ENCODE data around the gene UCK1. TPM values are rescaled to one million over a fixed set of nuclear protein-coding genes. Genes with fewer than 3 reads are reported as not detected.

Gene UCK1
- polyA plus RNA-seq, 3 donors = 15.9 to 19.9 (median 16.3) TPM

DNA sequence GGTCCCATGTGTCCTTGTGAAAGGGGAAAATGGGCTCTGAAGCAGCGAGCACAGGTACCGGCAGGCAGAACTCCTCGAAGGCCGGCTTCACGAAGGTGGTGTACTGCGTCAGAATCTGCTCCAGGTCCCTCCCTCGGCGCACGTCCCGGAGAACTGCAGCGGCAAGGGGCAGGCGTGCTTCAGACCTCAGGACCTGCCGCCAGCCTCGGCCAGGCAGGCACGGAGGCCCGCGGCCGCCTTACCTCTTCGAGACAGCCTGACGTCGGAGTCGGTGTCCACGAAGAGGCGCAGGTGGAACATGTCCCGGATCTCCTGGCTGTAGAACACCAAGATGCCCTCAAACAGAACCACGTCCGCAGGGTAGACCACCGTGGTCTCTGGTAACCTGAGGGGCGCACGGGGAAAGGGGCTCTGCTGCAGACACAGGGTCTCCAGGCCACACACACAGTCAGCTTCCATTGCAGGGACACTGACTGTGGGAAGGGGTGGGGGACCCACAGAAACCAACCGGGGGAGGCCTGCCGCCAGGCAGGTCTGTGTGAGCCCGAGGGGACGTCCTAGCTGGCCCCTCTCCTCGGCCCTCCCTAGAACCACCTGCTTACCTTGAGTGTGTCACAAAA is 2.1 kb downstream of the UCK1 start:
- H3K9me3 ChIP-seq (replicated peaks in 1 of 2; ENCODE audit: control insufficient read depth in 1 of 2, insufficient read depth in 1 of 2, low read length in 2 of 2) = no peaks in the 10 kb centered on the region
- peaks cover under 1 to 2% (median 2%) of the 10 kb centered on the region in 3 donors for H3K27me3 Mint-ChIP-seq (ENCODE audit: low read depth in 3 of 3)
- H3K4me3 Mint-ChIP-seq = no peak overlapping the region
- H4K20me1 ChIP-seq (ENCODE audit: insufficient read depth, low read length) = no peaks in the 10 kb centered on the region
- no peak overlapping the region for H2AFZ ChIP-seq (ENCODE audit: insufficient read depth, low read depth, low read length, poor library complexity, severe bottlenecking)
- no peaks in the 10 kb centered on the region for H3K9me3 Mint-ChIP-seq
- WGBS (ENCODE audit: insufficient coverage) = 98% methylated on average over 27 of the region's 35 CpGs
- TF ChIP-seq, protein P1, sequence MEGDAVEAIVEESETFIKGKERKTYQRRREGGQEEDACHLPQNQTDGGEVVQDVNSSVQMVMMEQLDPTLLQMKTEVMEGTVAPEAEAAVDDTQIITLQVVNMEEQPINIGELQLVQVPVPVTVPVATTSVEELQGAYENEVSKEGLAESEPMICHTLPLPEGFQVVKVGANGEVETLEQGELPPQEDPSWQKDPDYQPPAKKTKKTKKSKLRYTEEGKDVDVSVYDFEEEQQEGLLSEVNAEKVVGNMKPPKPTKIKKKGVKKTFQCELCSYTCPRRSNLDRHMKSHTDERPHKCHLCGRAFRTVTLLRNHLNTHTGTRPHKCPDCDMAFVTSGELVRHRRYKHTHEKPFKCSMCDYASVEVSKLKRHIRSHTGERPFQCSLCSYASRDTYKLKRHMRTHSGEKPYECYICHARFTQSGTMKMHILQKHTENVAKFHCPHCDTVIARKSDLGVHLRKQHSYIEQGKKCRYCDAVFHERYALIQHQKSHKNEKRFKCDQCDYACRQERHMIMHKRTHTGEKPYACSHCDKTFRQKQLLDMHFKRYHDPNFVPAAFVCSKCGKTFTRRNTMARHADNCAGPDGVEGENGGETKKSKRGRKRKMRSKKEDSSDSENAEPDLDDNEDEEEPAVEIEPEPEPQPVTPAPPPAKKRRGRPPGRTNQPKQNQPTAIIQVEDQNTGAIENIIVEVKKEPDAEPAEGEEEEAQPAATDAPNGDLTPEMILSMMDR (IDR thresholded peaks at IDR 0.05) = no peak
- DNase-seq = no peak
- peaks cover 48 to 59% of the 10 kb centered on the region in 2 donors for H3K36me3 ChIP-seq (replicated peaks in 1 of 2; ENCODE audit: control insufficient read depth in 1 of 2, insufficient read depth in 2 of 2, low read length in 2 of 2)
- no peak overlapping the region for H3K4me2 ChIP-seq (replicated peaks; ENCODE audit: extremely low read depth, low read length, poor library complexity, severe bottlenecking)
- peaks cover 43 to 55% of the 10 kb centered on the region in 2 donors for H3K36me3 Mint-ChIP-seq
- no peak overlapping the region for H3K27ac Mint-ChIP-seq
- H3K4me1 Mint-ChIP-seq = peaks cover 9% of the 10 kb centered on the region
- H3K4me3 ChIP-seq (replicated peaks in 1 of 3; ENCODE audit: low read depth in 2 of 3, low read length in 3 of 3) = no peak overlapping the region
- no peak overlapping the region for H3K27ac ChIP-seq (ENCODE audit: low read depth in 1 of 2, low read length in 2 of 2)
- peaks cover 12% of the 10 kb centered on the region for H3K79me2 ChIP-seq (ENCODE audit: insufficient read depth, low read length)
- no peaks in the 10 kb centered on the region for H3K27me3 ChIP-seq (ENCODE audit: control insufficient read depth in 2 of 2, insufficient read depth in 2 of 2, low read length in 2 of 2)
- intact Hi-C loops (cut with micrococcal nuclease) = no loop called here
- no peak overlapping the region for H3K9ac ChIP-seq (ENCODE audit: insufficient read depth, low read length, poor library complexity, severe bottlenecking)
- H3K4me1 ChIP-seq (ENCODE audit: control insufficient read depth in 1 of 2, insufficient read depth in 2 of 2, low read length in 2 of 2) = peaks cover 13 to 18% of the 10 kb centered on the region in 2 donors

DNA sequence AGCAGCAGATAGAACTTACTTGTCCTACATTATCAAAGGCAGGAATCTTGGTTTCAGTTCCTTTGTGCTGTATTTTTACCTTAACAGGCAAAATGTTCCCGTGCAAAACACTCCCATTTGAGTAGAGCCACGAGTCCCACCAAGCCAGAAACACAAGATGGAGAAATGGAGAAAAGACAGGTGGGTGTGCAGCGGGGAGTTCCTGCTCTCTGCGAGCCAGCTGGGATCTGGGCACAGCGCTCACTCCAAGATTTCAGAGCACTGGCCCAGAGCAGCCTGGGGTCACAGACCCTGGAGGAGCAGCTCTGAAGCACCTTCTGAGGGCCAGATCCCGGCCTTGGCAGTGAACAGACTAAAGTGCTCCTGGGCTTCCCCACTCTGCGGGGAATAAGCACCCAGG is 2.9 kb downstream of the UCK1 start:
- intact Hi-C loops (cut with micrococcal nuclease) = no loop called here
- no peak overlapping the region for H3K4me3 Mint-ChIP-seq
- H3K4me1 ChIP-seq (ENCODE audit: control insufficient read depth in 1 of 2, insufficient read depth in 2 of 2, low read length in 2 of 2) = peaks cover 13 to 18% of the 10 kb centered on the region in 2 donors
- H3K36me3 ChIP-seq (replicated peaks in 1 of 2; ENCODE audit: control insufficient read depth in 1 of 2, insufficient read depth in 2 of 2, low read length in 2 of 2) = peaks cover 54 to 67% of the 10 kb centered on the region in 2 donors
- H3K9ac ChIP-seq (ENCODE audit: insufficient read depth, low read length, poor library complexity, severe bottlenecking) = no peak overlapping the region
- no peaks in the 10 kb centered on the region for H3K27me3 ChIP-seq (ENCODE audit: control insufficient read depth in 2 of 2, insufficient read depth in 2 of 2, low read length in 2 of 2)
- H3K27ac Mint-ChIP-seq = peak overlapping the region in 3 of 7 donors; percentile 22 to 36 (median 32)
- H4K20me1 ChIP-seq (ENCODE audit: insufficient read depth, low read length) = no peaks in the 10 kb centered on the region
- H3K79me2 ChIP-seq (ENCODE audit: insufficient read depth, low read length) = peaks cover 12% of the 10 kb centered on the region
- no peak for DNase-seq
- TF ChIP-seq, protein P1 (IDR thresholded peaks at IDR 0.05) = no peak
- 96% methylated on average over 5 of the region's 7 CpGs for WGBS (ENCODE audit: insufficient coverage)
- no peak overlapping the region for H3K4me3 ChIP-seq (replicated peaks in 1 of 3; ENCODE audit: low read depth in 2 of 3, low read length in 3 of 3)
- H3K4me1 Mint-ChIP-seq = peaks cover 9% of the 10 kb centered on the region
- no peaks in the 10 kb centered on the region for H3K9me3 Mint-ChIP-seq
- H2AFZ ChIP-seq (ENCODE audit: insufficient read depth, low read depth, low read length, poor library complexity, severe bottlenecking) = no peak overlapping the region
- H3K36me3 Mint-ChIP-seq = peaks cover 47 to 57% of the 10 kb centered on the region in 2 donors
- no peaks in the 10 kb centered on the region for H3K9me3 ChIP-seq (replicated peaks in 1 of 2; ENCODE audit: control insufficient read depth in 1 of 2, insufficient read depth in 1 of 2, low read length in 2 of 2)
- no peak overlapping the region for H3K27ac ChIP-seq (ENCODE audit: low read depth in 1 of 2, low read length in 2 of 2)
- peaks cover 0 to 3% (median 2%) of the 10 kb centered on the region in 3 donors for H3K27me3 Mint-ChIP-seq (ENCODE audit: low read depth in 3 of 3)
- no peak overlapping the region for H3K4me2 ChIP-seq (replicated peaks; ENCODE audit: extremely low read depth, low read length, poor library complexity, severe bottlenecking)

Measured in CD14-positive monocyte (primary cell).